Transverse colon (tissue), 3 donors: ENCODE results near the gene SLC24A3.

Experiments used
- POLR2A ChIP-seq: fragments of 450-650 bp; IDR thresholded peaks from one replicate; pipeline ENCODE4 v1.6.1; 2016; ENCODE audit warnings: antibody characterized with exemption, mild to moderate bottlenecking, moderate library complexity
- TF ChIP-seq, protein P1 (sequence below), 5 experiments: fragments of 200-600 bp in 3 of 5; fragments of 450-650 bp in 2 of 5; sonication (generic) in 3 of 5; IDR thresholded peaks; 1 replicate in 2 of 5; 2 replicates in 3 of 5; pipeline ENCODE4 v1.5.1; 2016 to 2017; ENCODE audit warnings: antibody characterized with exemption in 5 of 5, inconsistent platforms in 3 of 5, mild to moderate bottlenecking in 2 of 5, moderate library complexity in 1 of 5

DNA sequence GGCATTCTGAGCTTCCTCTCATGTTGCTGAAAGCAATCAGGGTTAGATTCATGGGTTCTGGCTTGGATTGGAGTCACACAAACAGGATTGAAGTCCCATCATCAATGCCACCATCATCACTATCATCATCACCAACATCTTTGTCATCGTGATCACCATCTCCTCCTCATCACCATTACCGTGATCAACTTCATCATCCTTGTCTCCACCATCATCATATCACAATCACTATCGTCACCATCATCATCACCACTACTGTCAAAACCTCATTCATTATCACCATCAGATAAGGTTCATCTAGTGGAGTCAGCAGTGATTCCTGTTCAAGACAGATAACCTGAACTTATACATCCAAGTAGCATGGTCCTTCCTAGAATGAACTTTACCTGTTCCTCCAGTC lies 351.8 kb downstream of the SLC24A3 start:
- TF ChIP-seq, protein P1, sequence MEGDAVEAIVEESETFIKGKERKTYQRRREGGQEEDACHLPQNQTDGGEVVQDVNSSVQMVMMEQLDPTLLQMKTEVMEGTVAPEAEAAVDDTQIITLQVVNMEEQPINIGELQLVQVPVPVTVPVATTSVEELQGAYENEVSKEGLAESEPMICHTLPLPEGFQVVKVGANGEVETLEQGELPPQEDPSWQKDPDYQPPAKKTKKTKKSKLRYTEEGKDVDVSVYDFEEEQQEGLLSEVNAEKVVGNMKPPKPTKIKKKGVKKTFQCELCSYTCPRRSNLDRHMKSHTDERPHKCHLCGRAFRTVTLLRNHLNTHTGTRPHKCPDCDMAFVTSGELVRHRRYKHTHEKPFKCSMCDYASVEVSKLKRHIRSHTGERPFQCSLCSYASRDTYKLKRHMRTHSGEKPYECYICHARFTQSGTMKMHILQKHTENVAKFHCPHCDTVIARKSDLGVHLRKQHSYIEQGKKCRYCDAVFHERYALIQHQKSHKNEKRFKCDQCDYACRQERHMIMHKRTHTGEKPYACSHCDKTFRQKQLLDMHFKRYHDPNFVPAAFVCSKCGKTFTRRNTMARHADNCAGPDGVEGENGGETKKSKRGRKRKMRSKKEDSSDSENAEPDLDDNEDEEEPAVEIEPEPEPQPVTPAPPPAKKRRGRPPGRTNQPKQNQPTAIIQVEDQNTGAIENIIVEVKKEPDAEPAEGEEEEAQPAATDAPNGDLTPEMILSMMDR (IDR thresholded peaks at IDR 0.05): no peak
- no peak for TF ChIP-seq POLR2A
